Gastrocnemius medialis (tissue), 4 donors: ENCODE data around the gene ZFR. TPM values are rescaled to one million over a fixed set of nuclear protein-coding genes. Genes with fewer than 3 reads are reported as not detected.
"Not testable (repeated sequence)": the region's sequence is repeated elsewhere in the genome, so short reads cannot be mapped to it uniquely, and the experiment has no call there.

Experiments used
- ATAC-seq, 2 donors: fragments of 150-250 bp; one replicate each; pipeline ENCODE4 v1.9.1; 2016
- DNase-seq, 2 donors: peaks; one replicate each; pipeline ENCODE4 v3.0.0-alpha.2; 2019
- H3K27ac ChIP-seq, 4 donors: fragments of 200-600 bp; sonication (generic); 1 replicate in 1 of 4; 2 replicates in 3 of 4; pipeline ENCODE4 v1.5.1; 2016 to 2018; ENCODE audit warnings: mild to moderate bottlenecking in 2 of 4, moderate library complexity in 1 of 4
- H3K27me3 ChIP-seq, 3 donors: fragments of 200-600 bp; sonication (generic) in 2 of 3; 1 replicate in 1 of 3; 2 replicates in 2 of 3; pipeline versions ENCODE4 v1.5.1 to v1.6.0; 2016 to 2019; ENCODE audit warnings: mild to moderate bottlenecking in 1 of 3, moderate library complexity in 1 of 3
- H3K36me3 ChIP-seq, 2 donors: fragments of 200-600 bp; sonication (generic) in 1 of 2; one replicate each; pipeline ENCODE4 v1.5.1; 2017 to 2018
- H3K4me1 ChIP-seq, 2 donors: fragments of 200-600 bp; sonication (generic) in 1 of 2; one replicate each; pipeline ENCODE4 v1.5.1; 2016 to 2017; ENCODE audit warnings: mild to moderate bottlenecking in 2 of 2
- H3K4me3 ChIP-seq, 4 donors: fragments of 200-600 bp; sonication (generic) in 3 of 4; 1 replicate in 1 of 4; 2 replicates in 3 of 4; pipeline ENCODE4 v1.5.1; 2016 to 2019; ENCODE audit warnings: mild to moderate bottlenecking in 2 of 4
- H3K9me3 ChIP-seq, 3 donors: fragments of 200-600 bp; sonication (generic) in 2 of 3; 1 replicate in 1 of 3; 2 replicates in 2 of 3; pipeline ENCODE4 v1.5.1; 2016 to 2019
- POLR2A ChIP-seq, 2 donors: fragments of 450-650 bp; IDR thresholded peaks; one replicate each; pipeline ENCODE4 v1.6.1; 2017; ENCODE audit warnings: antibody characterized with exemption in 2 of 2, mild to moderate bottlenecking in 2 of 2, moderate library complexity in 2 of 2
- in situ Hi-C, 4 donors: fragments of 200-750 bp; cut with MboI; loops; one replicate each; pipeline versions ENCODE4 v1.15.0 to v1.8.0; 2017; ENCODE audit warnings: low sequenced_read_pairs in 4 of 4
- intact Hi-C: fragments of 100-400 bp; cut with DNase I; formaldehyde crosslinking; loops from one replicate; pipeline ENCODE4 v1.15.1; 2023; ENCODE audit warnings: low total_unique reads
- total RNA-seq, 4 donors: library from RNA; depleted of rRNA; stranded (reverse); fragments of >200 nt; gene quantifications; one replicate each; pipeline versions ENCODE4 v1.1.0 to v1.2.3, GENCODE V29; 2016
- TF ChIP-seq, protein P1 (sequence below), 5 experiments: fragments of 450-650 bp in 3 of 5; fragments of 200-600 bp in 2 of 5; sonication (generic) in 2 of 5; IDR thresholded peaks in 4 of 5; conservative IDR thresholded peaks in 1 of 5; 1 replicate in 4 of 5; 2 replicates in 1 of 5; pipeline ENCODE4 v1.5.1; 2016 to 2019; ENCODE audit warnings: antibody characterized with exemption in 5 of 5, mild to moderate bottlenecking in 3 of 5, moderate library complexity in 3 of 5

Gene ZFR
- total RNA-seq, 4 donors from 2014 or later = 84.0 to 109 (median 89.4) TPM

DNA sequence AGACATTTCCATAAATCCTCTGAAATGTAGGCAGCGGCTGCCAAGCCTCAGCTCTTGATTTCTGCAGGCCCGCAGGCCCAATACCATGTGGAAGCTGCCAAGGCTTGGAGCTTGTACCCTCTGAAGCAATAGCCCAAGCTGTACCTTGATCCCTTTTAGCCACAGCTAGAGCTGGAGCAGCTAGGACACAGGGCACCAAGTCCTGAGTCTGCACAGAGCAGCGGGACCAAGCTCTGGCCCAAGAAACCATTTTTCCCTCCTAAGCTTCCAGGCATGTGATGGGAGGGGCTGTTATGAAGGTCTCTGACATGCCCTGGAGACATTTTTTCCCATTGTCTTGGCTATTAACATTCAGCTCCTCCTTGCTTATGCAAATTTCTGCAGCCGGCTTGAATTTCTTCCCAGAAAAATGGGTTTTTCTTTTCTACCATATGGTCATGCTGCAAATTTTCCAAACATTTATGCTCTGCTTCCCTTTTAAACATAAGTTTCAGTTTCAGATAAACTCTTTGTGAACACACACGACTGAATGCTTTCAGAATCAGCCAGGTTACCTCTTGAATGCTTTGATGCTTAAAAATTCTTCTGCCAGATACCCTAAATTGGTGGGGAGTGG, 14.4 kb upstream of the ZFR start:
- Histone ChIP-seq H3K4me1 (no peaks in the 10 kb centered on the region), H3K27me3 (no peaks in the 10 kb centered on the region), H3K9me3 (no peaks in the 10 kb centered on the region), H3K27ac (no peak overlapping the region), H3K36me3 (no peaks in the 10 kb centered on the region), H3K4me3 (no peak overlapping the region)
- intact Hi-C loops (no loop called here), in situ Hi-C loops (no loop called here)
- no peak for ATAC-seq
- TF ChIP-seq, protein P1, sequence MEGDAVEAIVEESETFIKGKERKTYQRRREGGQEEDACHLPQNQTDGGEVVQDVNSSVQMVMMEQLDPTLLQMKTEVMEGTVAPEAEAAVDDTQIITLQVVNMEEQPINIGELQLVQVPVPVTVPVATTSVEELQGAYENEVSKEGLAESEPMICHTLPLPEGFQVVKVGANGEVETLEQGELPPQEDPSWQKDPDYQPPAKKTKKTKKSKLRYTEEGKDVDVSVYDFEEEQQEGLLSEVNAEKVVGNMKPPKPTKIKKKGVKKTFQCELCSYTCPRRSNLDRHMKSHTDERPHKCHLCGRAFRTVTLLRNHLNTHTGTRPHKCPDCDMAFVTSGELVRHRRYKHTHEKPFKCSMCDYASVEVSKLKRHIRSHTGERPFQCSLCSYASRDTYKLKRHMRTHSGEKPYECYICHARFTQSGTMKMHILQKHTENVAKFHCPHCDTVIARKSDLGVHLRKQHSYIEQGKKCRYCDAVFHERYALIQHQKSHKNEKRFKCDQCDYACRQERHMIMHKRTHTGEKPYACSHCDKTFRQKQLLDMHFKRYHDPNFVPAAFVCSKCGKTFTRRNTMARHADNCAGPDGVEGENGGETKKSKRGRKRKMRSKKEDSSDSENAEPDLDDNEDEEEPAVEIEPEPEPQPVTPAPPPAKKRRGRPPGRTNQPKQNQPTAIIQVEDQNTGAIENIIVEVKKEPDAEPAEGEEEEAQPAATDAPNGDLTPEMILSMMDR (IDR thresholded peaks at IDR 0.05 in 4 of 5, conservative IDR thresholded peaks at IDR 0.05 in 1 of 5) = no peak
- no peak for TF ChIP-seq POLR2A (IDR thresholded peaks at IDR 0.05)
- no peak for DNase-seq

DNA sequence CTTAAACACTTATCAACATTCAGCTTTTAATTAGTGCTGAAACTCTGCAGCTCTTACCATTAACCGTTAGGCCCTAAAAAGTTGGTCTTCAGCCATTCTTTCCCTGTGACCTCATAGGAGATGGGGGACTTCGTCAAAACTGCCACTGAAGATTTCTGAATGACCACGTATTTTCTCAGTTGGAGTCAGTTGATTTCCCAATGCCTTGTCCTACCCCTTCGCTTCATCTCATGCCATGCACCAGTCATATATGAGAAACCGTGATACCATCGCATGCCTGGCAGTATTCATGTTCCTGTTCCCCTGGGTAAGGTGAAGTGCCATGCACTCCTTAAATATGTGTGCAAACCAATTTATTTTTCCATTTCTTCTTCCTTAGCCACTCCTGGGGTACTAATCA, 10.8 kb upstream of the ZFR start:
- ATAC-seq = no peak
- no peak for TF ChIP-seq POLR2A (IDR thresholded peaks at IDR 0.05)
- TF ChIP-seq, protein P1 (IDR thresholded peaks at IDR 0.05 in 4 of 5, conservative IDR thresholded peaks at IDR 0.05 in 1 of 5) = no peak
- H3K27ac ChIP-seq = no peak overlapping the region
- intact Hi-C loops (no loop called here), in situ Hi-C loops (no loop called here)
- no peak for DNase-seq
- no peaks in the 10 kb centered on the region for H3K27me3 ChIP-seq
- H3K4me1 ChIP-seq = no peaks in the 10 kb centered on the region
- no peaks in the 10 kb centered on the region for H3K36me3 ChIP-seq
- H3K9me3 ChIP-seq = no peaks in the 10 kb centered on the region
- no peak overlapping the region for H3K4me3 ChIP-seq

DNA sequence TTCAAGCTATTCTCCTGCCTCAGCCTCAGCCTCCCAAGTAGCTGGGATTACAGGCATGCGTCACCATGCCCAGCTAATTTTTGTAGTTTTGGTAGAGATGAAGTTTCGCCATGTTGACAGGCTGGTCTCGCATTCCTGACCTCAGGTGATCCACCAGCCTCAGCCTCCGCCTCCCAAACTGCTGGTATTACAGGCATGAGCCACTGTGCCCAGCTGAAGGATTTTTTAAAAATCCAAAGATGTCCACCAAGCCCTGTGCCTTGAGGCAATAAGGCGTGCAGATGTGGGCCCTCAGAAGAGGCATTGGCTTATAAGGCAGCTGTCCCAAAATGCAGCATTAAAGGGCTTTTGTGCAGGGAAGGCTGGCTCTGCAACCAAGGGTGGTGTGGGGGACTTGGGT, 10.3 kb upstream of the ZFR start:
- ATAC-seq (no peak), DNase-seq (no peak)
- TF ChIP-seq, protein P1 (IDR thresholded peaks at IDR 0.05 in 4 of 5, conservative IDR thresholded peaks at IDR 0.05 in 1 of 5) = no peak
- TF ChIP-seq POLR2A (IDR thresholded peaks at IDR 0.05) = no peak
- Histone ChIP-seq H3K9me3 (no peaks in the 10 kb centered on the region), H3K27ac (no peak overlapping the region), H3K36me3 (no peaks in the 10 kb centered on the region), H3K4me3 (no peak overlapping the region), H3K27me3 (no peaks in the 10 kb centered on the region), H3K4me1 (no peaks in the 10 kb centered on the region)
- intact Hi-C loops = no loop called here
- in situ Hi-C loops = no loop called here

DNA sequence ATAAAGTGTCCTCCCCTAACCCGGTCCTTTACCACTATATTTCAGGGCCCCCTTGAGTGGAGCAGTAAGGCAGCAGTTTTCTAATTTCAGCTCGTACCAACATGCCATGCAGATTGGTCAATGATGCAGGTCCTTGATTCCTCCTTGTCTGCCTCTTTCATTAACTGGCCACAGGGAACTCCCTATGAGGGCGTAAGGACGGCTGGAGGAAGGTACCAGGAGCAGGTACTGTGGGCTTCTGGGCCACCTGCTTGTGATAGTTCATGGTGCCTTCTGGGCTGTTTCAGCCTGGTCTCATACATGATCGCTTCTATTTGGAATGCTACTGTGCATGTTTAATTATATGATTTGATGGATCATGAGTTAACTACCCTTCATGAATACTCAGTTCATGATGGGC, 9.4 kb upstream of the ZFR start:
- H3K4me1 ChIP-seq = no peaks in the 10 kb centered on the region
- no peak overlapping the region for H3K4me3 ChIP-seq
- in situ Hi-C loops = no loop called here
- DNase-seq = no peak
- H3K36me3 ChIP-seq = no peaks in the 10 kb centered on the region
- no peak for ATAC-seq
- no peaks in the 10 kb centered on the region for H3K9me3 ChIP-seq
- TF ChIP-seq POLR2A (IDR thresholded peaks at IDR 0.05) = no peak
- TF ChIP-seq, protein P1 (IDR thresholded peaks at IDR 0.05 in 4 of 5, conservative IDR thresholded peaks at IDR 0.05 in 1 of 5) = no peak
- intact Hi-C loops = no loop called here
- no peaks in the 10 kb centered on the region for H3K27me3 ChIP-seq
- no peak overlapping the region for H3K27ac ChIP-seq

DNA sequence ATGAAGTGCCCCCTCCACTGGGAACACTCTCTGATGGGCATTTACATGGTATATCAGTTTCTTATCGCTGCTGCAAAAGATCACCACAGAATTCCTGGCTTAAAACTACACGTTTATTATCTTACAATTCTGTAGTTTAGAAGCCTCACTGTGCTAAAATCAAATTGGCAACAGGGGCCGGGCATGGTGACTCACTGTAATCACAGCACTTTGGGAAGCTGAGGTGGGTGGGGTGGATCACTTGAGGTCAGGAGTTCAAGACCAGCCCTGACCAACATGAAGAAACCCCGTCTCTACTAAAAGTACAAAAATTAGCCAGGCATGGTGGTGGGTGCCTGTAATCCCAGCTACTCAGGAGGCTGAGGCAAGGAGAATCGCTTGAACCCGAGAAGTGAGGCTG, 7.8 kb upstream of the ZFR start:
- H3K9me3 ChIP-seq, H3K4me1 ChIP-seq, in situ Hi-C loops, H3K4me3 ChIP-seq, intact Hi-C loops, H3K36me3 ChIP-seq, H3K27me3 ChIP-seq, ATAC-seq, H3K27ac ChIP-seq, DNase-seq: not testable (repeated sequence)
